GM13976 (cell line): Measurements from ENCODE around the gene KIF4A.
"Not testable (repeated sequence)": the region's sequence is repeated elsewhere in the genome, so short reads cannot be mapped to it uniquely, and the experiment has no call there.

Experiments used
- DNase-seq: peaks from one replicate; pipeline ENCODE4 v3.0.0; 2012; ENCODE audit warnings: low spot score
- CTCF ChIP-seq: IDR thresholded peaks from 2 replicates; pipeline ENCODE4 v1.5.1; 2012; ENCODE audit warnings: borderline replicate concordance, mild to moderate bottlenecking; ENCODE audit not compliant: insufficient read depth; ENCODE audit errors: extremely low read depth, missing control alignments, control extremely low read depth
- in situ Hi-C: fragments of 300-500 bp; cut with MboI; formaldehyde crosslinking; loops from one replicate; pipeline ENCODE4 v1.12.0; 2022; ENCODE audit warnings: low sequenced_read_pairs, mixed read lengths, inconsistent platforms; ENCODE audit not compliant: unreplicated experiment

The KIF4A gene

GRCh38 chrX:70359458-70359857 is 69.6 kb downstream of the KIF4A start:
- no peak for TF ChIP-seq CTCF
- no peak for DNase-seq
- in situ Hi-C loops, result no loop called here

GRCh38 chrX:70360366-70360765 is 70.5 kb downstream of the KIF4A start:
- in situ Hi-C loops, result no loop called here
- no peak for TF ChIP-seq CTCF
- DNase-seq, result no peak

GRCh38 chrX:70368731-70369130 is 78.8 kb downstream of the KIF4A start:
- in situ Hi-C loops, DNase-seq: not testable (repeated sequence)

GRCh38 chrX:70386235-70386634 is 96.3 kb downstream of the KIF4A start:
- in situ Hi-C loops, result no loop called here
- no peak for DNase-seq
- no peak for TF ChIP-seq CTCF

GRCh38 chrX:70398899-70399298 is 109.0 kb downstream of the KIF4A start:
- TF ChIP-seq CTCF, result no peak
- in situ Hi-C loops, result no loop called here
- DNase-seq, result no peak

- in situ Hi-C loops, DNase-seq: not testable (repeated sequence)
Measured at GRCh38 chrX:70400181-70400580, 110.3 kb downstream of the KIF4A start.

- no peak for TF ChIP-seq CTCF
- in situ Hi-C loops, result no loop called here
- no peak for DNase-seq
Measured at GRCh38 chrX:70402721-70403120, 112.8 kb downstream of the KIF4A start.

GRCh38 chrX:70405003-70405402 is 115.1 kb downstream of the KIF4A start:
- DNase-seq, result no peak
- in situ Hi-C loops, result no loop called here
- no peak for TF ChIP-seq CTCF
